Measurements from ENCODE around the gene ASCC1.

The ASCC1 gene

DNA sequence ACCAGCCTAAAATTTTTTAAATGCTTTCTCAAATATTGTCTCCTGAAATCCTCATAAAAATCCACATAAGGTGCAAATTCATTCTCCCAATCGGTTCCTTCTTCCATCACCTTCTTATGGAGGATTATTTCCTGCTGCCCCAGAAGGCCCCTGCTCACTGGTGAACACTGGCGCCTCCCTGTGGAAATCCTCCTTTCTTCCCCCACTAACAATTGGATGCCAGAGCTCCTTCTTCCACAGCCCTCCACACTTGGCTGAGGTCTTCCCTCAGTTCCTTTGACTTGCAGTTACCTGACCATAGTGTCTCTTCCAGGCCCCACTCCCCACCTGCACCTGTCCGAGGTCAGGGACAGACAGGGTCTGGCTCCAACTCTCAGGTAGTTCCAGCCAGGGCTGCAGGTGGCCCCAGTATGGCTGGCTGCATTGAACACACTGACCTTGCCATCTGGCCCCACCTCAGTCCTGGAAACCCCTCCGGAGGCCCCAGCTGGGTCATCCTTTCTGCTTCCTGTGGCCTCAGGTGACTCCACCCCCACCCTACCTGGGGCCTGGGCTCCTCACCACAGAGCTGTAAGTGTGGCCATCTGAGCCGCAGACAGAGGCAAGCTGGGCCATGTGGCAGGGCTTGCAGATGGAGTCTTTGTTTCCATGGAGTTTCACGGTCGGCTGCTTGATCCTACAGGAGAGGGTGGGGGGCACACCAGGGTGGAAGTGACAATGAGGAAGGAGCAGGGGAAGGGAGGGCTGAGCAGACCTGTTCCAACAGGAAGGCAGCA, 146.1 kb downstream of the ASCC1 start:
- in situ Hi-C loops (cut with HindIII; ENCODE audit: low sequenced_read_pairs) = loop anchor here (5.0 kb wide), 2 partner anchors 78 to 133 kb away; no protein-coding TSS in a partner anchor

GRCh38 chr10:72068901-72069446, 147.1 kb downstream of the ASCC1 start:
- in situ Hi-C loops (cut with HindIII; ENCODE audit: low sequenced_read_pairs) = loop anchor here (5.0 kb wide), 2 partner anchors 77 to 132 kb away; no protein-coding TSS in a partner anchor

DNA sequence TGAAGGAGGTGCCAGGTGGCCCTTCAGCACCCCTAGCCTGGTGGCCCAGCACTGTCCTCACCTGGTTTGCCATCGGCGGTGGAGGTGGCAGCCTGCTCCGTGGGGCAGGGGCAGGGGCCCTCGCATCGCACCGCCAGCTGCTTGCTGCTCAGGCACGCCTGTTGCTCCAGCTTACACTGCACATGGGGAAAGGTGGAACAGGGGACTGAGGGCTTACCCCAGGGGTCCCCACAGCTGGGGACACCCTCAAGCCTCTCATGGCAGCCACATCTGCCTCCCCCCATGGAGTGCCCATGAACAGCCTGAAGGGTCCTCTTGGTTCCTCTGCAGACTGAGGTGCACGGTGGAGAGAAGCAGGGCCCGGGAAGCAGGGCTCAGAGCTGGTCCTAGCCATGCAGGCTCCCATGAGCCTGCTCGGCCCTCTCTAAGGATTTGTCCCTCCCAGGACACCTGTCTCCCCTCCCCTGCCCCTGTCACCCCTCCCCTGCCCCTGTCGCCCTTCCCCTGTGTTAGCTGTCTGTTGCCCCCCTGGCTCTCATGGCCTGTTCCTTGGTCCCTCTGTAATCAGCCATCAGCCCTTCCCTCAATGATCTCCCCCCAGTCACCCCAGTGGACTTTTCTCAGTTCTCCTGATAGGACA, 147.8 kb downstream of the ASCC1 start:
- in situ Hi-C loops (cut with HindIII; ENCODE audit: low sequenced_read_pairs) = loop anchor here (5.0 kb wide), 2 partner anchors 76 to 131 kb away; no protein-coding TSS in a partner anchor

DNA sequence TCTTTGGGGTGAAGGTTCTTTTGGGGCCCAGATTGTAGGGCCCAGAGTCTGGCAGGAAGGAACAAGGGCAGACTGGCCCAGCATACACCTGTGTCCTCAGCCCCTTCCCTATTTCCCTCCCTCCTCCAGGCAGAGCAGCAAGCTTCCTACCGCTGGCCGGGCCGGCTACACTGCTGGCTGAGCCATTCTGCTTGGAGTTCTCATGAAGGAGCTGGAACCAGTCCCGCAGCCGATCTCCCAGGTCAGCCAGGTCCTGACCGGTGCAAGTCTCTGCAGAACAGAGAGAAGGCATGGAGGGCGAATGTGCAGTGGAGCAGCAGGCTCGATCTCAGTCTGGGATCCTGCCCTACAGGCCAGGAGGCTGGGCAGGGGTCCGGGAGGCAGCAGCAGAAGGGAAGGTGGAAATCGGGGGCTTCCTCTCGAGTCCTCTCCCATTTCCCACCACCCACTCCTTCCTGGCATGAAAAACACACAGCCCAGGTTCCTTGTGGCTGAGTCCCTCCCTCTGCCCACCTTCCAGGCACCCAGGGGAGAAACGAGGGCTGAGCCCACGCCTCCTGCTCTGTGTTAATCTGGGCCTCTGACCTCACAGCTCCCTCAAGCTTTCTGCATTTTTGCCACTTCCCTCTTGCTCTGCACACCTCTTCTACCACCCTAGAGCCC, 148.5 kb downstream of the ASCC1 start:
- in situ Hi-C loops (cut with HindIII; ENCODE audit: low sequenced_read_pairs) = loop anchor here (5.0 kb wide), 2 partner anchors 75 to 130 kb away; no protein-coding TSS in a partner anchor

GRCh38 chr10:72066318-72067284, 149.5 kb downstream of the ASCC1 start:
- in situ Hi-C loops (cut with HindIII; ENCODE audit: low sequenced_read_pairs) = loop anchor here (5.0 kb wide), 2 partner anchors 74 to 129 kb away; no protein-coding TSS in a partner anchor

DNA sequence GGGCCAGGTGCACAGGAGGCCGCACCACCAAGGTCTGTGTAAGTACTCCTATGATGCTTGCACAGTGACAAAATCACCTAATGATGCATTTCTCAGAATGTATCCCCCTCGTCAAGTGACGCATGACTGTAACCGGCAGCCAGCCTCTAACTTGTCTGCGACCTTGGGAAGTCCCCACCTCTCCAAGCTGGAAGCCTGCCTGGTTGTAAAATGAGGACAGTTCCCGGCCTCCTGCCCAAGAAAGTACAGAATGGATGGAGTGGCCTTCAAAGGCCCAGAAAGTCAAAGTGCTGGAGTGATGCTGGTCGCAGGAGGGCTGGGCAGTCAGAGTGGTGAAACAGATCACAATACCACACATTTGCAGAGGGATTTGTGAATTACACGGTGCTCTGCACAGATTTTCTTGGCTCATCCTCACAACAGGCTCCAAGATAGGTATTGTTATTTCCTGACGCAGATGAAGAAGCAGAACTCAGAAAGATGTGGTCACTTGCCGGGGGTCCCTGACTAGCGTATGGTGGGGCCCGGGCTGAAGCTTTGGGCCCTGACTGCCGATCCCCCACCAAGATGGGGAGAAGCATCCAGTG, 150.5 kb downstream of the ASCC1 start:
- in situ Hi-C loops (cut with HindIII; ENCODE audit: low sequenced_read_pairs) = loop anchor here (5.0 kb wide), 2 partner anchors 73 to 128 kb away; no protein-coding TSS in a partner anchor

DNA sequence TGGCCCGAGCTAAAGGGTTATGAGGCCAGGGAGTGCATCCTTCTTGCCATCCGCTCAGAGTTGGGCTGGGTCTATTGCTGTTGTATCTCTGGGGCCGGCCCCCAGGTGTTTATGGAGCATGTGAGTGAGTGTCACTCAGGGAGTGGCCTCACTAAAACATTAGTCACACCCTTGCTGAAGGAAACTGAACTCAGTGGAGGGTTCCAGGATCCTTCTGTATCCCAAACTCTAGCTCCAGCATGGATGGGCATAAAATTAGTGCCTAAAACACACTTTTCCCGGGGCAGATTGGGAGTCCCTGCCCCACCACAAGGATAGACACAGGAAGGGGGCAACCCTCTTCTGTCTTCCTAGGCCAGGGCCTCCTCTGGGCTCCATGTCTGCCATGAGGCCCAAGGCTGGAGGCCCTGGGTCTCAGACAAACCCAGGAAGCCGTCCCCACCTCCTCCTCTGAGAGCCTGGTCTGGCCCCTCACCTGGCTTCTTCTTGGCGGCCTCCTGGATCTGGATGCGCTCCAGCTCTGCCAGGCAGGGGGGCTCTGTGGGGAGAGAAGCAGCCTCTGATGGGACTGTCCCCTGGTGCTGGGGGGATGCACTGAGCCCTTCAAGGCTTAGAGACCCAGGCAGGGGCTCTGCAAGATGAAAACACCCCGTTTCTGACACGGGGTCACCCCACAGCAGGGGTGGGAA, 152.2 kb downstream of the ASCC1 start:
- in situ Hi-C loops (cut with HindIII; ENCODE audit: low sequenced_read_pairs) = no loop called here

DNA sequence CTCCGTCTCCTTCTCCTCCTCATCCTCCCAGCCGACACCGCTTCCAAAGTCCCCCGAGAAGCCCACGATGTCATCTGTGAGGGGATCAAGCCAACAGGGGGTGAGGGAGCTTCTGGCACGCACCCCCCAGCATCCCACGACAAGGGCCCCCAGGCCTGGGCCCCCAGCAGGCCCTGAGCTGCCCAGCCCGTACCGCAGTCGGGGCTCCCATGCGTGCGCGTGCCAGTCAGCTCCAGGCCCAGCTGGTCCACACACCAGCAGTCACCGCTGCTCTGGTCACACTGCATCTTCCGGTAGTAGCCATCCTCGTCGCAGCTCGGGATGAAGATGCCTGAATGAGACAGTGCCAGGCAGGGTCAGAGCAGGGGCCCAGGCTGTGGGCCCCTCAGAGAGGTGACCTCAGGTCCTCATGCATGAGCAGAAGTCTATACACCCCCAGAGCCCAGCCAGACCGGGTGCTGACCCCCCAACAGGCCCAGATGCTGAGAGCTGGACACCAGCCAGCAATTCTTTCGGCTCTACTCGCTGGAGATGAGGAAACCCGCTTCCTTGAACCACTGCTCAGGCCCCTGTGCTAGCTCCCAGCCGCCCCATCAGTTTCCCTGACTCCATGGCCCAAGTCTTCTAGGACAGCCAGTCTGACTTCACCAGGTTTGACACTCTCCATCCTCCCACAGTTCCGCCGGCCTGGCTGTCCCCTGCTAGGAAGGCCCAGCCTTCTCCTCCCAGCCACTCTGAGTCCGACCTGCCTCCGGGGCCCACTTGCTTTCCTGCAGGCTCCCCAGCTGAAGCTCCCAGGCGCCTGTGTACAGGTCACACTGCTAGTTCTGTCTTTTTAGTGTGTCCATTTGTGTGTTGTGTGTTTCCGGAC, 153.0 kb downstream of the ASCC1 start:
- in situ Hi-C loops (cut with HindIII; ENCODE audit: low sequenced_read_pairs) = no loop called here

GRCh38 chr10:72062382-72062781, 153.7 kb downstream of the ASCC1 start:
- in situ Hi-C loops (cut with HindIII; ENCODE audit: low sequenced_read_pairs) = no loop called here

DNA sequence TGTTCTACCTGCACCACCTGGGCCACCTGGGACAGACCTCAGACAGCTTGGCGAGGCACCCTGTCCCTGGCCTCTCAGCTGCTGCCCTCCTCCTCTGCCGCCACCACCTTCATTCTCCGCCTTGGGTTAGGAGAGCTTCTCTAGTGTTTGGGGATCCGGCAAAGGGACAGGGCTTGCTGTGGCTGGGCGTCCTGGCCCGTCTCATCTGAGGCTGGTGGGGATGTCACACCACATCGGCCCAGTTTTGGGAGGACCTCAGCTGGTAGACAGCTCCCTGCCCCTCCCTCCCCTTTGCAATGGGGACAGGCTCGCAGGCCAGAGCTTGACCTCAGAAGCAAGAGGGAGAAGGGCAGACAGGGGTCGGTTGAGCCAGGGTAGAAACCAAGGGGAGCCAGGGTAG, 154.1 kb downstream of the ASCC1 start:
- in situ Hi-C loops (cut with HindIII; ENCODE audit: low sequenced_read_pairs) = no loop called here

DNA sequence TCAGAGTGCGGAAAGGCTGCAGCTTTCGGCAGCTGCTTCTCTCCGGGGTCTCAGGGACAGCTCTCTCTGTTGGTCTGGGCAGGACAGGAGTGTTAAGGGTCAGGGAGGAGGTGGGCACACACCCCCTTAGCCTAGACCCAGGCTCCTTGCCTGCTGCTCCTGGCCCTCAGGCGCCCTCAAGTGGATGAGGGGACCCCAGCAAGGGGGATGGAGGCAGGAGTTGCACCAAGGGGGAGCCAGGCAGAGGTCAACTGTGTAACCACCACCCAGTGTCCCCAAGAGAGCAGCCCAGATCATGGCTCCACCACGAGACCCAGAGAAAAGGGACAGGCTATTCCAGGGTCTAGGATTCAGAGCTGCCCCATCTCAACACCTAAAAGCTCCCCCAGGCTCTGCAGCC, 154.6 kb downstream of the ASCC1 start:
- in situ Hi-C loops (cut with HindIII; ENCODE audit: low sequenced_read_pairs) = no loop called here

DNA sequence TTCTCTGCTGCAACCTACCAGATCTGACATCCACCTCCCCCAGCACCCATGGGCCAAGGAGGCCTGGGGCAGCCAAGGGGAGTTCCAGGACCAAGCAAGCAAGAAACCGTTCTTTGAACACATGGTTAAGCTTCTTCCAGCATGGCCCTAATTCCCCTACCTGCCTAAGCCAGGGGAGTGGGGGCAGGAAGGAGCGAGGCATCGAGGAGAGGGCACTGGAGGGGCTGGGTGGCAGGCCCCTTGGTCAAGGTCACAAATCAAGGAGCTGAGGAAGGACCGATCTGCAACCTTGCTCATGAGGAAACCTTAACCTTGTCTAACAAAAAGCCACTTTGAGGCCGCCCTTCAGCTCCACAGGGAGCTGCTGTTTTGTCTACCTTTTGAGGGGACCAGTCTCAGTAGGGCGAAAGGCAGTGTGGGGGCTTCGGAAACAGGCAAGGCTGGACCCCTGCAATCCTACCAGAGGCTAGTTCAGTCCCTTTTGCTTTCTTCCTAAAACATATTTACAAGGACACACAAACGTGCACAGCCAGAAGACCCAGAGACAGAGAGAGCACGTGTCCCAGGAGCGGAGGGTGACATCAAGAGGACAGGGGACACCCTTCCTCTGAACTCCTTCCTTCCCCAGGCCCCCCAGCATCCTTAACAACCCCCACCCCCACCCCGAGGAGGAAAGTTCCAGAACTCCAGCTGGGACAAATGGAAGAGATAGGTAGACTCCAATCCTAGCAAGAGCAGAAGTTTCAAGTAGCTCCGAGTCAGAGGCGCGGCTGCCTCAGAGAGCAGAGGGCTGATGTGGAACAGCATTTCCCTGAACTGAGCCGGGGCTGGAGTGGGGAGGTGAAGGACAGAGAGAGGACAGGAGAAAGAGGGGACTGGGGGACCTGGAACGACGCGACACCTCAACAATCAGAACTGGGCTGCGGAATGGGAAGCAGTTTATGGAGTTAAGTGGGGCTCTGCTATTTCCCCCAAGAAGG, 155.9 kb downstream of the ASCC1 start:
- in situ Hi-C loops (cut with HindIII; ENCODE audit: low sequenced_read_pairs) = no loop called here

DNA sequence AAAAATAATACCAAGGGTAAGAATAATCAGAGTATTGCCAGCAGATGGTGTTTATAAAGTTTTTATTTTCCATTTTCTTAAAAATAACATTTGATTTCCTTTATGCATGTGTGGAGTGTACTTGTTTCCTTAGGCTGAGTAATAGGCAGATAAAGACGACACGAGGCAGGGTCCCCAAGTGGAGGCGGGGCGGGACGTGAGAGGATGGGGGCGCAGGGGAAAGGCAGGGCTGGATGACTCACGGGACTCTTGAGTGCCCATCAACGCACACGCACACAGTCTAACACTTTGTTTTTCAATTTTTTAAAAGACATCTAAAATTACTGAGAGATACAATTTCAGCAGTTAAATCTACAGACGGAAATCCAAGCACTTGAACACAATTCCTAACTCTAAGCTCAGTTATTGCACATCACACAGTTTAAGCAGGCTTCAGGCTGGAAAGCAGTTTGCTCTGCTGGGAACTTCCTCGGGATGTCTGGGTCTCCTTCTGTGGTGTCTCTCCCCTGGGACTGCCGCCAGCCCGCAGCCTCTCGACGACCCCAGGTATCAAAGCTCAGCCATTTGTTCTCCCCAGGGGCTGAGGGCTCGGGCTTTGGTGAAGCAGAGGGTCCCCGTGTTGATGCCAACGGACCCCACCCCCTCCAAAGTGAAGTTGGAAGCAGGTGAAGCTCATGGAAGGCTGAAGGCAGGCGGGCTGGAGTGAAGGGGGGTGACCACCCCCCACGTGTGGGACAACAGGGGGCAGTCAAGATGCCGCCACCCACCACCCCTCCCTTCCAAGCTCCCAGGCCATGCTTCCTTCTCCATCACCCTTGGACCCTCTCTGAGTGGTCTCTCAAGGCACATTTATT, 156.9 kb downstream of the ASCC1 start:
- in situ Hi-C loops (cut with HindIII; ENCODE audit: low sequenced_read_pairs) = no loop called here

- in situ Hi-C loops (cut with HindIII; ENCODE audit: low sequenced_read_pairs) = no loop called here
Measured at GRCh38 chr10:72058347-72058898, 157.7 kb downstream of the ASCC1 start.

- in situ Hi-C loops (cut with HindIII; ENCODE audit: low sequenced_read_pairs) = no loop called here
Measured at GRCh38 chr10:72056932-72057751, 158.9 kb downstream of the ASCC1 start.

Measured in endothelial cell of hepatic sinusoid (primary cell).